IMR-90 (cell line): ENCODE results near the gene MGLL. TPM values are rescaled to one million over a fixed set of nuclear protein-coding genes. Genes with fewer than 3 reads are reported as not detected.

Experiments
- ATAC-seq: fragments of 200-7000 bp; cut with Tn5 transposase; 2 replicates; pipeline ENCODE4 v1.9.1; 2020; ENCODE audit warnings: low read depth, mild to moderate bottlenecking, moderate library complexity
- BruUV-seq: library from RNA; stranded (reverse); fragments of 400-500 nt; replicated peaks from 2 replicates; lab custom pipeline; 2021; lab: Mats Ljungman, UMichigan
- CTCF ChIA-PET: fragments of 300-600 bp; formaldehyde crosslinking; extraction: SDS; loops from one replicate; lab custom pipeline; 2021; ENCODE audit warnings: antibody characterized with exemption; lab: Yijun Ruan, JAX
- POLR2A ChIA-PET: fragments of 300-600 bp; sonication (Branson Sonifier 250); formaldehyde crosslinking; loops from one replicate; lab custom pipeline; 2022; ENCODE audit warnings: antibody characterized with exemption; ENCODE audit not compliant: unreplicated experiment; lab: Charles Lee
- DNase-seq: peaks from one replicate; pipeline ENCODE4 v3.0.0; 2013
- H2AFZ ChIP-seq: replicated peaks from 2 replicates; pipeline ENCODE3; 2013; ENCODE audit warnings: low read length, mild to moderate bottlenecking; ENCODE audit not compliant: poor library complexity
- H2AK5ac ChIP-seq: 2 replicates; pipeline ENCODE4 v1.6.1; 2013; ENCODE audit warnings: low read depth, low read length, inconsistent platforms
- H2AK9ac ChIP-seq: replicated peaks from 2 replicates; pipeline ENCODE3; 2013; ENCODE audit warnings: mild to moderate bottlenecking, low read depth, low read length, moderate library complexity; ENCODE audit not compliant: poor library complexity
- H2BK120ac ChIP-seq: 2 replicates; pipeline ENCODE4 v1.6.1; 2013; ENCODE audit warnings: low read depth, low read length, inconsistent platforms
- H2BK15ac ChIP-seq: 3 replicates; pipeline ENCODE4 v1.6.1; 2013; ENCODE audit warnings: low read depth, low read length, inconsistent platforms
- H2BK20ac ChIP-seq: 2 replicates; pipeline ENCODE4 v1.6.1; 2013; ENCODE audit warnings: low read depth, mild to moderate bottlenecking, inconsistent platforms, low read length, moderate library complexity
- H2BK5ac ChIP-seq: 2 replicates; pipeline ENCODE4 v1.6.1; 2013; ENCODE audit warnings: mild to moderate bottlenecking, low read depth, low read length, inconsistent platforms; ENCODE audit not compliant: poor library complexity, severe bottlenecking
- H3K14ac ChIP-seq: replicated peaks from 2 replicates; pipeline ENCODE4 v1.6.1; 2013; ENCODE audit warnings: low read depth, low read length, inconsistent platforms
- H3K18ac ChIP-seq: 2 replicates; pipeline ENCODE4 v1.6.1; 2013; ENCODE audit warnings: low read depth, low read length, control low read depth
- H3K23ac ChIP-seq: 2 replicates; pipeline ENCODE4 v1.6.1; 2013; ENCODE audit warnings: low read depth, low read length, inconsistent platforms
- H3K27ac ChIP-seq: 2 replicates; pipeline ENCODE4 v1.5.1; 2013; ENCODE audit warnings: mild to moderate bottlenecking, control low read depth, low read length; ENCODE audit not compliant: insufficient read depth
- H3K27me3 ChIP-seq: 2 replicates; pipeline ENCODE4 v1.6.1; 2013; ENCODE audit warnings: low read length; ENCODE audit not compliant: control insufficient read depth, insufficient read depth
- H3K36me3 ChIP-seq: 2 replicates; pipeline ENCODE4 v1.6.1; 2013; ENCODE audit warnings: low read length, mixed read lengths; ENCODE audit not compliant: control insufficient read depth, insufficient read depth
- H3K4ac ChIP-seq: 2 replicates; pipeline ENCODE4 v1.6.1; 2013; ENCODE audit warnings: low read depth, low read length, inconsistent platforms
- H3K4me1 ChIP-seq: 2 replicates; pipeline ENCODE4 v1.6.1; 2013; ENCODE audit warnings: low read length, mixed read lengths; ENCODE audit not compliant: control insufficient read depth, insufficient read depth
- H3K4me2 ChIP-seq: 2 replicates; pipeline ENCODE4 v1.6.1; 2013; ENCODE audit warnings: low read depth, mild to moderate bottlenecking, control low read depth, low read length, moderate library complexity
- H3K4me3 ChIP-seq: 2 replicates; pipeline ENCODE4 v1.5.1; 2013; ENCODE audit warnings: low read depth, mild to moderate bottlenecking, control low read depth, low read length, moderate library complexity; ENCODE audit not compliant: insufficient read depth
- H3K56ac ChIP-seq: 2 replicates; pipeline ENCODE4 v1.6.1; 2013; ENCODE audit warnings: low read length, inconsistent platforms; ENCODE audit not compliant: insufficient read depth; ENCODE audit errors: extremely low read depth
- H3K79me1 ChIP-seq, 2 experiments: 2 replicates each; pipeline ENCODE4 v1.6.1; 2013; ENCODE audit warnings: low read length in 2 of 2, inconsistent platforms in 1 of 2, low read depth in 1 of 2
- H3K9ac ChIP-seq: 2 replicates; pipeline ENCODE4 v1.6.1; 2013; ENCODE audit warnings: low read depth, low read length, control low read depth
- H3K9me1 ChIP-seq: 2 replicates; pipeline ENCODE4 v1.6.1; 2013; ENCODE audit warnings: low read length, inconsistent platforms; ENCODE audit not compliant: insufficient read depth
- H3K9me3 ChIP-seq: 2 replicates; pipeline ENCODE4 v1.6.1; 2013; ENCODE audit warnings: low read length; ENCODE audit not compliant: control insufficient read depth, insufficient read depth
- H4K20me1 ChIP-seq: 2 replicates; pipeline ENCODE4 v1.6.1; 2013; ENCODE audit warnings: low read length, inconsistent platforms; ENCODE audit not compliant: insufficient read depth
- H4K5ac ChIP-seq: 2 replicates; pipeline ENCODE4 v1.6.1; 2013; ENCODE audit warnings: mild to moderate bottlenecking, low read depth, low read length, control low read depth
- H4K8ac ChIP-seq, 2 experiments: 2 replicates each; pipeline ENCODE4 v1.6.1; 2013; ENCODE audit warnings: low read depth in 2 of 2, low read length in 2 of 2, control low read depth in 1 of 2, inconsistent platforms in 1 of 2
- H4K91ac ChIP-seq: 2 replicates; pipeline ENCODE4 v1.6.1; 2013; ENCODE audit warnings: low read depth, low read length, inconsistent platforms; ENCODE audit not compliant: insufficient read depth
- BHLHE40 ChIP-seq: fragments of 150-350 bp; IDR thresholded peaks from 2 replicates; pipeline ENCODE4 v1.6.1; 2016; ENCODE audit warnings: mild to moderate bottlenecking, low read depth, low read length
- FOS ChIP-seq: fragments of 150-350 bp; IDR thresholded peaks from 2 replicates; pipeline ENCODE4 v1.6.1; 2016; ENCODE audit warnings: low read depth, low read length
- MAFK ChIP-seq: IDR thresholded peaks from 2 replicates; pipeline ENCODE4 v1.6.1; 2012; ENCODE audit warnings: low read depth, low read length, improper control_type of control experiment
- MXI1 ChIP-seq: IDR thresholded peaks from 2 replicates; pipeline ENCODE4 v1.6.1; 2012; ENCODE audit warnings: low read depth, mild to moderate bottlenecking, low read length, moderate library complexity, borderline replicate concordance
- NFE2L2 ChIP-seq: fragments of 150-350 bp; IDR thresholded peaks from 2 replicates; pipeline ENCODE4 v1.6.1; 2016; ENCODE audit warnings: low read depth, mild to moderate bottlenecking, low read length
- RAD21 ChIP-seq: IDR thresholded peaks from 2 replicates; pipeline ENCODE4 v1.6.1; 2012; ENCODE audit warnings: low read length, improper control_type of control experiment
- RFX5 ChIP-seq: IDR thresholded peaks from 2 replicates; pipeline ENCODE4 v1.8.0; 2012; ENCODE audit warnings: low read depth, mild to moderate bottlenecking, low read length, moderate library complexity
- SMC3 ChIP-seq: fragments of 150-350 bp; IDR thresholded peaks from 2 replicates; pipeline ENCODE4 v1.6.1; 2016; ENCODE audit warnings: low read depth, mild to moderate bottlenecking, antibody characterized with exemption, low read length, moderate library complexity
- WGBS, 2 experiments: methylation state at CpG; one replicate each; pipeline versions ENCODE4 v1.1.5 to v1.1.7; 2013; ENCODE audit warnings: missing lambda C conversion rate in 2 of 2; ENCODE audit not compliant: insufficient read length in 1 of 2; ENCODE audit errors: extremely low coverage in 2 of 2; 5-methylcytosine and 5-hydroxymethylcytosine counted together
- dilution Hi-C: fragments of 300-500 bp; cut with HindIII; formaldehyde crosslinking; loops from one replicate; pipeline ENCODE4 v1.14.3; 2018; ENCODE audit warnings: low sequenced_read_pairs; ENCODE audit not compliant: unreplicated experiment
- in situ Hi-C: fragments of 300-500 bp; cut with MboI; formaldehyde crosslinking; loops from 3 replicates; pipeline ENCODE4 v1.14.3; 2019; ENCODE audit warnings: low sequenced_read_pairs, inconsistent platforms, mixed read lengths
- intact Hi-C: fragments of 100-400 bp; cut with micrococcal nuclease; formaldehyde crosslinking; loops from 2 replicates; pipeline ENCODE4 v1.10.0; 2022
- polyA plus RNA-seq, 3 experiments: library from polyadenylated mRNA; depleted of rRNA; stranded (reverse); fragments of >200 nt; gene quantifications; 2 replicates each; pipeline ENCODE4 v1.2.3, GENCODE V29; 2012; ENCODE audit warnings: low replicate concordance in 1 of 3
- total RNA-seq: library from RNA; depleted of rRNA; stranded (reverse); fragments of >200 nt; gene quantifications from 2 replicates; pipeline ENCODE4 v1.2.3, GENCODE V29; 2012

The MGLL gene
- total and polyA plus RNA-seq, 2 of the 4 experiments (the other 2 are of a cell fraction): 23.7 to 60.6 TPM

- intact Hi-C loops (loop anchor here (1.0 to 5.0 kb wide), 4 partner anchors 51 to 129 kb away; no protein-coding TSS in a partner anchor), dilution Hi-C loops (no loop called here), in situ Hi-C loops (no loop called here)
- peak overlapping the region; percentile 77; the same call in 1 of the 2 replicates for H3K14ac ChIP-seq
- H2BK5ac ChIP-seq: peak overlapping the region; percentile 92
- H2BK20ac ChIP-seq: peak overlapping the region; percentile 60
- POLR2A ChIA-PET: no interaction called here
- CTCF ChIA-PET: no interaction called here
- H4K20me1 ChIP-seq: no peaks in the 10 kb centered on the region
- peak overlapping the region; percentile 68; the same call in 1 of the 2 replicates for H3K4ac ChIP-seq
- H3K36me3 ChIP-seq: peaks cover 24% of the 10 kb centered on the region
- H2BK15ac ChIP-seq: peak overlapping the region; percentile 2; the same call in 2 of the 3 replicates
- DNase-seq (no peak), ATAC-seq (no peak)
- BruUV-seq: no TSS peak
- H4K91ac ChIP-seq: peak overlapping the region; percentile 84; the same call in 1 of the 2 replicates
- peak overlapping the region; percentile 46; the same call in 1 of the 2 replicates for H3K27ac ChIP-seq
- no peaks in the 10 kb centered on the region for H3K27me3 ChIP-seq
- H2AK9ac ChIP-seq: no peak overlapping the region
- no peak overlapping the region for H3K18ac ChIP-seq
- no peak overlapping the region for H3K56ac ChIP-seq
- no peaks in the 10 kb centered on the region for H3K9me3 ChIP-seq
- no CpG with 5 or more reads among the region's 2 CpGs for WGBS, 2 experiments
- peak overlapping the region; percentile 80 for H2BK120ac ChIP-seq
- TF ChIP-seq FOS: no peak
- no peak for TF ChIP-seq RAD21
- no peak for TF ChIP-seq RFX5
- no peak for TF ChIP-seq SMC3
- TF ChIP-seq MXI1: no peak
- no peak for TF ChIP-seq BHLHE40
- no peak for TF ChIP-seq MAFK
- no peak for TF ChIP-seq NFE2L2
- H3K79me1 ChIP-seq: peaks cover 35 to 74% of the 10 kb centered on the region in 2 experiments; a peak in 3 of 4 replicates
- H3K4me3 ChIP-seq: no peak overlapping the region
- peak overlapping the region; percentile 86; the same call in 1 of the 2 replicates for H2AK5ac ChIP-seq
- H4K5ac ChIP-seq: peak overlapping the region; percentile 39; the same call in 1 of the 2 replicates
- H3K9ac ChIP-seq: no peak overlapping the region; the same call in 1 of the 2 replicates
- peaks cover 31% of the 10 kb centered on the region for H3K4me1 ChIP-seq
- H3K4me2 ChIP-seq: no peak overlapping the region
- H3K9me1 ChIP-seq: peaks cover 18% of the 10 kb centered on the region
- peak overlapping the region; percentile 75; the same call in 1 of the 2 replicates for H3K23ac ChIP-seq
- H4K8ac ChIP-seq: peak overlapping the region; percentile 0 to 89; a peak in 3 of 4 replicates
- H2AFZ ChIP-seq: no peak overlapping the region
These were observed 2.7 kb downstream of the MGLL start for GRCh38 chr3:127819656-127820055.
